ENCODE data around the gene ADGRL4.

DNA sequence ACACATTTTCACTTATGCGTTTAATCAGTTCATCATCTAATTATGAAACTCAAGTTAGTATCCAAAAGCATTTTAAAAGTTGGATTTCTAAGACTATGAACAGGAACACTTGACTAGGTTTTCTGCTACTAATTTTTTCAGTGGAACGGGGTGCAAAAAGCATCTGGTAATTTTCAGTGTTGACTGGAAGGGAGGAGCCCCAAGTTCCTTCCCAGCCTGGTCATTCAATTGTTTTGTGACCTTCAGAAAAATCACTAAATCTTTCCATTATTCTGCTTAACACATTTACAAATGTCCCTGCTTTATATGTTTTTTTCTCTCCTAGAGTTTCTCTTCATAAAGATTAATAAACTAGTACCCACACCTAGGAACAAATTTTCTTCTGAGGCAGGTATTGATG is 6.0 kb upstream of the ADGRL4 start:
- TF ChIP-seq REST (IDR thresholded peaks at IDR 0.05; ENCODE audit: insufficient replicate concordance, low read depth) (no peak), CTCF (IDR thresholded peaks at IDR 0.05; ENCODE audit: insufficient read depth, low read length) (no peak), POLR2AphosphoS5 (IDR thresholded peaks at IDR 0.05; ENCODE audit: low read depth) (no peak), GABPA (IDR thresholded peaks at IDR 0.05; ENCODE audit: low read depth) (no peak), SPI1 (IDR thresholded peaks at IDR 0.05; ENCODE audit: borderline replicate concordance, low read depth) (no peak)
